SU-DHL-6 (cell line): Measurements from ENCODE around the gene TTC3.

Experiments used
- H2AFZ ChIP-seq: fragments of 200-600 bp; sonication (generic); 2 replicates; pipeline ENCODE4 v1.6.1; 2014; ENCODE audit warnings: low read depth, mild to moderate bottlenecking, moderate library complexity, mixed read lengths, antibody characterized with exemption, low read length; ENCODE audit not compliant: severe bottlenecking
- H3F3A ChIP-seq: fragments of 200-600 bp; shearing (Covaris generic); 2 replicates; pipeline ENCODE4 v1.6.0; 2016; ENCODE audit warnings: antibody characterized with exemption, mild to moderate bottlenecking; ENCODE audit not compliant: insufficient read depth
- H3K27ac ChIP-seq: fragments of 200-600 bp; sonication (generic); 2 replicates; pipeline ENCODE4 v1.5.1; 2016; ENCODE audit warnings: low read depth, mild to moderate bottlenecking, low read length, moderate library complexity, mixed read lengths
- H3K27me3 ChIP-seq: fragments of 200-600 bp; sonication (generic), shearing (Covaris generic); 2 replicates; pipeline ENCODE4 v1.6.0; 2014; ENCODE audit warnings: mild to moderate bottlenecking, low read length
- H3K36me3 ChIP-seq: fragments of 200-600 bp; sonication (generic); 2 replicates; pipeline ENCODE4 v1.6.1; 2014; ENCODE audit warnings: mild to moderate bottlenecking, low read length, mixed read lengths
- H3K4me2 ChIP-seq: fragments of 300-600, 200-600 bp; shearing (Covaris generic), sonication (generic); 2 replicates; pipeline ENCODE4 v1.6.0; 2014; ENCODE audit warnings: low read length, low read depth, mild to moderate bottlenecking; ENCODE audit not compliant: poor library complexity, severe bottlenecking
- H3K4me3 ChIP-seq: fragments of 200-600 bp; sonication (generic); 2 replicates; pipeline ENCODE4 v1.5.1; 2014; ENCODE audit warnings: antibody characterized with exemption, low read length, mild to moderate bottlenecking, mixed read lengths; ENCODE audit not compliant: insufficient read depth, poor library complexity, severe bottlenecking
- H3K79me2 ChIP-seq: fragments of 200-600 bp; sonication (generic); 2 replicates; pipeline ENCODE4 v1.6.1; 2014; ENCODE audit warnings: mild to moderate bottlenecking, low read length, moderate library complexity; ENCODE audit not compliant: insufficient read depth
- H3K9ac ChIP-seq: fragments of 200-600 bp; sonication (generic); 2 replicates; pipeline ENCODE4 v1.7.0; 2014; ENCODE audit warnings: mild to moderate bottlenecking, low read length
- H3K9me2 ChIP-seq: fragments of 200-600 bp; sonication (generic); replicated peaks from 2 replicates; pipeline ENCODE4 v1.6.1; 2014; ENCODE audit warnings: low read length; ENCODE audit not compliant: insufficient read depth
- H3K9me3 ChIP-seq: fragments of 200-600 bp; sonication (generic); 2 replicates; pipeline ENCODE4 v1.6.1; 2014; ENCODE audit warnings: low read length, mixed read lengths; ENCODE audit not compliant: insufficient read depth
- H4K20me1 ChIP-seq: fragments of 200-600 bp; sonication (generic); 2 replicates; pipeline ENCODE4 v1.6.1; 2014; ENCODE audit warnings: low read depth, mild to moderate bottlenecking, antibody characterized with exemption, low read length, moderate library complexity, mixed read lengths
- CTCF ChIP-seq: fragments of 200-600 bp; sonication (generic); IDR thresholded peaks from one replicate; pipeline ENCODE4 v1.5.1; 2017; ENCODE audit warnings: antibody characterized with exemption, mild to moderate bottlenecking, low read length, moderate library complexity; ENCODE audit not compliant: insufficient read depth, poor library complexity, severe bottlenecking
- EZH2phosphoT487 ChIP-seq: fragments of 200-600 bp; sonication (generic), shearing (Covaris generic); conservative IDR thresholded peaks from 2 replicates; pipeline ENCODE4 v1.6.1; 2018; ENCODE audit warnings: mild to moderate bottlenecking, antibody characterized with exemption, low read length, moderate library complexity, mixed read lengths

TTC3 gene

GRCh38 chr21:37204580-37204979, 131.5 kb downstream of the TTC3 start:
- H3K27ac ChIP-seq: no peak overlapping the region
- no peaks in the 10 kb centered on the region for H3K9me2 ChIP-seq
- no peak overlapping the region for H2AFZ ChIP-seq
- H3K9ac ChIP-seq: no peak overlapping the region
- no peaks in the 10 kb centered on the region for H3K79me2 ChIP-seq
- H3K36me3 ChIP-seq: no peaks in the 10 kb centered on the region
- no peaks in the 10 kb centered on the region for H3K9me3 ChIP-seq
- H3K4me3 ChIP-seq: no peak overlapping the region
- TF ChIP-seq EZH2phosphoT487 (no peak), CTCF (no peak)
- H3K27me3 ChIP-seq: no peaks in the 10 kb centered on the region
- H3K4me2 ChIP-seq: no peak overlapping the region
- H3F3A ChIP-seq: no peaks in the 10 kb centered on the region
- H4K20me1 ChIP-seq: no peaks in the 10 kb centered on the region

- TF ChIP-seq CTCF (no peak), EZH2phosphoT487 (no peak)
- Histone ChIP-seq H3K27me3 (no peaks in the 10 kb centered on the region), H3K27ac (no peak overlapping the region), H3K9me2 (no peaks in the 10 kb centered on the region), H3K9ac (no peak overlapping the region), H2AFZ (no peak overlapping the region), H3K79me2 (no peaks in the 10 kb centered on the region), H3K4me2 (no peak overlapping the region), H3K4me3 (no peak overlapping the region), H4K20me1 (no peaks in the 10 kb centered on the region), H3K9me3 (no peaks in the 10 kb centered on the region; the same call in 1 of the 2 replicates), H3F3A (no peaks in the 10 kb centered on the region), H3K36me3 (peaks cover 6% of the 10 kb centered on the region; the same call in 1 of the 2 replicates)
Measured at GRCh38 chr21:37206496-37206895, 133.4 kb downstream of the TTC3 start.

- Histone ChIP-seq H3K9ac (no peak overlapping the region), H2AFZ (no peak overlapping the region), H3K27me3 (no peaks in the 10 kb centered on the region), H3K9me2 (no peaks in the 10 kb centered on the region), H3K4me3 (no peak overlapping the region), H3K36me3 (peaks cover 9% of the 10 kb centered on the region; the same call in 1 of the 2 replicates), H3K4me2 (no peak overlapping the region), H3F3A (no peaks in the 10 kb centered on the region), H4K20me1 (no peaks in the 10 kb centered on the region), H3K79me2 (no peaks in the 10 kb centered on the region), H3K9me3 (no peaks in the 10 kb centered on the region; the same call in 1 of the 2 replicates), H3K27ac (no peak overlapping the region)
- TF ChIP-seq EZH2phosphoT487 (no peak), CTCF (no peak)
Measured at GRCh38 chr21:37207441-37208009, 134.5 kb downstream of the TTC3 start.
